HEK293 (cell line): ENCODE results near the gene EGR1.

Experiments
- BCL11A ChIP-seq: fragments of 450-650 bp; formaldehyde crosslinking; IDR thresholded peaks from 2 replicates; pipeline ENCODE4 v1.5.1; 2016; ENCODE audit warnings: low read depth, missing biosample characterization, missing genetic modification characterization
- BCL6B ChIP-seq: fragments of 450-650 bp; formaldehyde crosslinking; IDR thresholded peaks from 2 replicates; pipeline ENCODE4 v1.5.1; 2017; ENCODE audit warnings: missing biosample characterization, missing genetic modification characterization
- FEZF1 ChIP-seq: fragments of 450-650 bp; formaldehyde crosslinking; IDR thresholded peaks from 2 replicates; pipeline ENCODE4 v1.5.1; 2016; ENCODE audit warnings: missing biosample characterization, missing genetic modification characterization
- GLIS1 ChIP-seq: fragments of 450-650 bp; formaldehyde crosslinking; IDR thresholded peaks from 2 replicates; pipeline ENCODE4 v1.5.1; 2016; ENCODE audit warnings: missing biosample characterization, missing genetic modification characterization
- KLF10 ChIP-seq: fragments of 450-650 bp; IDR thresholded peaks from 2 replicates; pipeline ENCODE4 v1.5.1; 2018; ENCODE audit warnings: missing biosample characterization, mild to moderate bottlenecking, missing genetic modification characterization
- KLF16 ChIP-seq: fragments of 450-650 bp; formaldehyde crosslinking; IDR thresholded peaks from 2 replicates; pipeline ENCODE4 v1.5.1; 2017; ENCODE audit warnings: missing biosample characterization, missing genetic modification characterization
- KLF7 ChIP-seq: fragments of 450-650 bp; formaldehyde crosslinking; IDR thresholded peaks from 2 replicates; pipeline ENCODE4 v1.5.1; 2016; ENCODE audit warnings: missing biosample characterization, missing genetic modification characterization, borderline replicate concordance
- MZF1 ChIP-seq: fragments of 450-650 bp; formaldehyde crosslinking; IDR thresholded peaks from 2 replicates; pipeline ENCODE4 v1.5.1; 2017; ENCODE audit warnings: missing biosample characterization, missing genetic modification characterization, borderline replicate concordance
- OVOL3 ChIP-seq: fragments of 450-650 bp; formaldehyde crosslinking; IDR thresholded peaks from 2 replicates; pipeline ENCODE4 v1.5.1; 2016; ENCODE audit warnings: missing biosample characterization, missing genetic modification characterization
- PBX3 ChIP-seq: sonication (generic); formaldehyde crosslinking; IDR thresholded peaks from 2 replicates; pipeline ENCODE4 v1.8.1; 2022; ENCODE audit warnings: mild to moderate bottlenecking, moderate library complexity, missing genetic modification reagents
- PRDM1 ChIP-seq: fragments of 450-650 bp; formaldehyde crosslinking; IDR thresholded peaks from 2 replicates; pipeline ENCODE4; 2016; ENCODE audit warnings: missing biosample characterization, missing genetic modification characterization
- SP3 ChIP-seq: fragments of 450-650 bp; formaldehyde crosslinking; IDR thresholded peaks from 2 replicates; pipeline ENCODE4 v1.5.1; 2016; ENCODE audit warnings: missing biosample characterization, missing genetic modification characterization
- ZBTB6 ChIP-seq: fragments of 450-650 bp; formaldehyde crosslinking; IDR thresholded peaks from 2 replicates; pipeline ENCODE4 v1.5.1; 2017; ENCODE audit warnings: missing biosample characterization, missing genetic modification characterization
- ZEB2 ChIP-seq: fragments of 450-650 bp; formaldehyde crosslinking; IDR thresholded peaks from 2 replicates; pipeline ENCODE4 v1.5.1; 2016; ENCODE audit warnings: missing biosample characterization, missing genetic modification characterization
- ZFP3 ChIP-seq: fragments of 450-650 bp; formaldehyde crosslinking; IDR thresholded peaks from 2 replicates; pipeline ENCODE4 v1.5.1; 2016; ENCODE audit warnings: low read depth, missing biosample characterization, missing genetic modification characterization
- ZNF10 ChIP-seq: fragments of 450-650 bp; formaldehyde crosslinking; IDR thresholded peaks from 2 replicates; pipeline ENCODE4 v1.5.1; 2017; ENCODE audit warnings: missing biosample characterization, missing genetic modification characterization
- ZNF16 ChIP-seq: fragments of 450-650 bp; formaldehyde crosslinking; IDR thresholded peaks from 2 replicates; pipeline ENCODE4 v1.5.1; 2016; ENCODE audit warnings: low read depth, missing biosample characterization, missing genetic modification characterization
- ZNF169 ChIP-seq: fragments of 450-650 bp; formaldehyde crosslinking; IDR thresholded peaks from 2 replicates; pipeline ENCODE4 v1.5.1; 2016; ENCODE audit warnings: missing biosample characterization, missing genetic modification characterization
- ZNF221 ChIP-seq: fragments of 450-650 bp; formaldehyde crosslinking; IDR thresholded peaks from 2 replicates; pipeline ENCODE4 v1.5.1; 2017; ENCODE audit warnings: missing biosample characterization, missing genetic modification characterization, borderline replicate concordance
- ZNF426 ChIP-seq: fragments of 450-650 bp; formaldehyde crosslinking; IDR thresholded peaks from 2 replicates; pipeline ENCODE4 v1.5.1; 2017; ENCODE audit warnings: missing biosample characterization, missing genetic modification characterization, mild to moderate bottlenecking, inconsistent platforms, moderate library complexity
- ZNF544 ChIP-seq: fragments of 450-650 bp; formaldehyde crosslinking; IDR thresholded peaks from 2 replicates; pipeline ENCODE4 v1.5.0; 2017; ENCODE audit warnings: missing biosample characterization, missing genetic modification characterization
- ZNF555 ChIP-seq: fragments of 450-650 bp; formaldehyde crosslinking; conservative IDR thresholded peaks from 2 replicates; pipeline ENCODE4 v1.5.1; 2017; ENCODE audit warnings: missing biosample characterization, mild to moderate bottlenecking, missing genetic modification characterization, inconsistent platforms
- ZNF558 ChIP-seq: fragments of 450-650 bp; formaldehyde crosslinking; IDR thresholded peaks from 2 replicates; pipeline ENCODE4 v1.5.1; 2016; ENCODE audit warnings: missing biosample characterization, missing genetic modification characterization
- ZNF621 ChIP-seq: fragments of 450-650 bp; formaldehyde crosslinking; IDR thresholded peaks from 2 replicates; pipeline ENCODE4 v1.5.1; 2017; ENCODE audit warnings: missing biosample characterization, missing genetic modification characterization
- ZNF777 ChIP-seq: fragments of 450-650 bp; formaldehyde crosslinking; IDR thresholded peaks from 2 replicates; pipeline ENCODE4 v1.5.1; 2017; ENCODE audit warnings: missing biosample characterization, missing genetic modification characterization, borderline replicate concordance
- ZNF792 ChIP-seq: fragments of 450-650 bp; formaldehyde crosslinking; IDR thresholded peaks from 2 replicates; pipeline ENCODE4 v1.5.1; 2016; ENCODE audit warnings: missing biosample characterization, missing genetic modification characterization
- TF ChIP-seq, protein P1 (sequence below): fragments of 450-650 bp; formaldehyde crosslinking; IDR thresholded peaks from 2 replicates; pipeline ENCODE4 v1.5.1; 2016; ENCODE audit warnings: missing biosample characterization, missing genetic modification characterization
- TF ChIP-seq, protein P2 (sequence below): fragments of 450-650 bp; formaldehyde crosslinking; IDR thresholded peaks from 2 replicates; pipeline ENCODE4 v1.5.1; 2016; ENCODE audit warnings: missing biosample characterization, missing genetic modification characterization, borderline replicate concordance
- TF ChIP-seq, protein P3 (sequence below): fragments of 450-650 bp; formaldehyde crosslinking; IDR thresholded peaks from 2 replicates; pipeline ENCODE4 v1.5.1; 2017; ENCODE audit warnings: missing biosample characterization, missing genetic modification characterization
- TF ChIP-seq, protein P4 (sequence below): fragments of 450-650 bp; formaldehyde crosslinking; IDR thresholded peaks from 2 replicates; pipeline ENCODE4 v1.5.1; 2016; ENCODE audit warnings: missing biosample characterization, missing genetic modification characterization

EGR1 gene

GRCh38 chr5:138464008-138464387, 1.3 kb upstream of the EGR1 start (continued):
- TF ChIP-seq, protein P1, sequence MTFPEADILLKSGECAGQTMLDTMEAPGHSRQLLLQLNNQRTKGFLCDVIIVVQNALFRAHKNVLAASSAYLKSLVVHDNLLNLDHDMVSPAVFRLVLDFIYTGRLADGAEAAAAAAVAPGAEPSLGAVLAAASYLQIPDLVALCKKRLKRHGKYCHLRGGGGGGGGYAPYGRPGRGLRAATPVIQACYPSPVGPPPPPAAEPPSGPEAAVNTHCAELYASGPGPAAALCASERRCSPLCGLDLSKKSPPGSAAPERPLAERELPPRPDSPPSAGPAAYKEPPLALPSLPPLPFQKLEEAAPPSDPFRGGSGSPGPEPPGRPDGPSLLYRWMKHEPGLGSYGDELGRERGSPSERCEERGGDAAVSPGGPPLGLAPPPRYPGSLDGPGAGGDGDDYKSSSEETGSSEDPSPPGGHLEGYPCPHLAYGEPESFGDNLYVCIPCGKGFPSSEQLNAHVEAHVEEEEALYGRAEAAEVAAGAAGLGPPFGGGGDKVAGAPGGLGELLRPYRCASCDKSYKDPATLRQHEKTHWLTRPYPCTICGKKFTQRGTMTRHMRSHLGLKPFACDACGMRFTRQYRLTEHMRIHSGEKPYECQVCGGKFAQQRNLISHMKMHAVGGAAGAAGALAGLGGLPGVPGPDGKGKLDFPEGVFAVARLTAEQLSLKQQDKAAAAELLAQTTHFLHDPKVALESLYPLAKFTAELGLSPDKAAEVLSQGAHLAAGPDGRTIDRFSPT (tag by site-specific recombination) = no peak
- TF ChIP-seq MZF1 (tag by site-specific recombination) (no peak), OVOL3 (tag by site-specific recombination) (no peak), ZFP3 (tag by site-specific recombination) (no peak), ZNF621 (tag by site-specific recombination) (no peak), BCL6B (tag by site-specific recombination) (no peak), KLF16 (tag by site-specific recombination) (no peak), PRDM1 (tag by site-specific recombination) (no peak), KLF7 (tag by site-specific recombination) (no peak), BCL11A (tag by site-specific recombination) (peak; percentile 43; the same call in 1 of the 2 replicates), ZEB2 (tag by site-specific recombination) (peak; percentile 94), ZBTB6 (tag by site-specific recombination) (peak; percentile 34; the same call in 1 of the 2 replicates), ZNF169 (no peak), ZNF221 (tag by site-specific recombination) (no peak), ZNF10 (peak; percentile 91), ZNF792 (no peak), ZNF16 (tag by site-specific recombination) (no peak), ZNF558 (no peak), ZNF426 (no peak), FEZF1 (tag by site-specific recombination) (no peak), ZNF555 (tag by site-specific recombination) (no peak), SP3 (tag by site-specific recombination) (peak; percentile 20; the same call in 1 of the 2 replicates), PBX3 (CRISPR knock-in tag) (no peak), KLF10 (tag by site-specific recombination) (peak; percentile 14; the same call in 1 of the 2 replicates), ZNF544 (tag by site-specific recombination) (no peak), ZNF777 (tag by site-specific recombination) (no peak), GLIS1 (tag by site-specific recombination) (peak; percentile 93)
- TF ChIP-seq, protein P2, sequence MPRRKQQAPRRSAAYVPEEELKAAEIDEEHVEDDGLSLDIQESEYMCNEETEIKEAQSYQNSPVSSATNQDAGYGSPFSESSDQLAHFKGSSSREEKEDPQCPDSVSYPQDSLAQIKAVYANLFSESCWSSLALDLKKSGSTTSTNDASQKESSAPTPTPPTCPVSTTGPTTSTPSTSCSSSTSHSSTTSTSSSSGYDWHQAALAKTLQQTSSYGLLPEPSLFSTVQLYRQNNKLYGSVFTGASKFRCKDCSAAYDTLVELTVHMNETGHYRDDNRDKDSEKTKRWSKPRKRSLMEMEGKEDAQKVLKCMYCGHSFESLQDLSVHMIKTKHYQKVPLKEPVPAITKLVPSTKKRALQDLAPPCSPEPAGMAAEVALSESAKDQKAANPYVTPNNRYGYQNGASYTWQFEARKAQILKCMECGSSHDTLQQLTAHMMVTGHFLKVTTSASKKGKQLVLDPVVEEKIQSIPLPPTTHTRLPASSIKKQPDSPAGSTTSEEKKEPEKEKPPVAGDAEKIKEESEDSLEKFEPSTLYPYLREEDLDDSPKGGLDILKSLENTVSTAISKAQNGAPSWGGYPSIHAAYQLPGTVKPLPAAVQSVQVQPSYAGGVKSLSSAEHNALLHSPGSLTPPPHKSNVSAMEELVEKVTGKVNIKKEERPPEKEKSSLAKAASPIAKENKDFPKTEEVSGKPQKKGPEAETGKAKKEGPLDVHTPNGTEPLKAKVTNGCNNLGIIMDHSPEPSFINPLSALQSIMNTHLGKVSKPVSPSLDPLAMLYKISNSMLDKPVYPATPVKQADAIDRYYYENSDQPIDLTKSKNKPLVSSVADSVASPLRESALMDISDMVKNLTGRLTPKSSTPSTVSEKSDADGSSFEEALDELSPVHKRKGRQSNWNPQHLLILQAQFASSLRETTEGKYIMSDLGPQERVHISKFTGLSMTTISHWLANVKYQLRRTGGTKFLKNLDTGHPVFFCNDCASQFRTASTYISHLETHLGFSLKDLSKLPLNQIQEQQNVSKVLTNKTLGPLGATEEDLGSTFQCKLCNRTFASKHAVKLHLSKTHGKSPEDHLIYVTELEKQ (tag by site-specific recombination) = 0 out of 2 replicates have a peak, but pooled peaks have one; percentile 8
- TF ChIP-seq, protein P3, sequence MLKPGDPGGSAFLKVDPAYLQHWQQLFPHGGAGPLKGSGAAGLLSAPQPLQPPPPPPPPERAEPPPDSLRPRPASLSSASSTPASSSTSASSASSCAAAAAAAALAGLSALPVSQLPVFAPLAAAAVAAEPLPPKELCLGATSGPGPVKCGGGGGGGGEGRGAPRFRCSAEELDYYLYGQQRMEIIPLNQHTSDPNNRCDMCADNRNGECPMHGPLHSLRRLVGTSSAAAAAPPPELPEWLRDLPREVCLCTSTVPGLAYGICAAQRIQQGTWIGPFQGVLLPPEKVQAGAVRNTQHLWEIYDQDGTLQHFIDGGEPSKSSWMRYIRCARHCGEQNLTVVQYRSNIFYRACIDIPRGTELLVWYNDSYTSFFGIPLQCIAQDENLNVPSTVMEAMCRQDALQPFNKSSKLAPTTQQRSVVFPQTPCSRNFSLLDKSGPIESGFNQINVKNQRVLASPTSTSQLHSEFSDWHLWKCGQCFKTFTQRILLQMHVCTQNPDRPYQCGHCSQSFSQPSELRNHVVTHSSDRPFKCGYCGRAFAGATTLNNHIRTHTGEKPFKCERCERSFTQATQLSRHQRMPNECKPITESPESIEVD (tag by site-specific recombination) = no peak
- TF ChIP-seq, protein P4, sequence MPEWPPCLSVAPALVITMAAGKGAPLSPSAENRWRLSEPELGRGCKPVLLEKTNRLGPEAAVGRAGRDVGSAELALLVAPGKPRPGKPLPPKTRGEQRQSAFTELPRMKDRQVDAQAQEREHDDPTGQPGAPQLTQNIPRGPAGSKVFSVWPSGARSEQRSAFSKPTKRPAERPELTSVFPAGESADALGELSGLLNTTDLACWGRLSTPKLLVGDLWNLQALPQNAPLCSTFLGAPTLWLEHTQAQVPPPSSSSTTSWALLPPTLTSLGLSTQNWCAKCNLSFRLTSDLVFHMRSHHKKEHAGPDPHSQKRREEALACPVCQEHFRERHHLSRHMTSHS = no peak
